Small intestine (tissue), 7 donors: ENCODE results near the gene CPLANE1. TPM values are rescaled to one million over a fixed set of nuclear protein-coding genes. Genes with fewer than 3 reads are reported as not detected.

Experiments used
- DNase-seq, 2 donors: peaks; one replicate each; pipeline versions ENCODE4 v3.0.0 to v3.0.0-alpha.2; 2013
- FAIRE-seq: peaks from 2 replicates; lab custom pipeline; 2012; peaks lifted over from hg19 to GRCh38; lab: Jason Lieb, UNC
- H3K27ac ChIP-seq, 3 donors: one replicate each; pipeline ENCODE4 v1.5.1; 2013; ENCODE audit warnings: low read length in 2 of 3, mild to moderate bottlenecking in 2 of 3, control low read depth in 1 of 3, inconsistent platforms in 1 of 3, low read depth in 1 of 3, moderate library complexity in 1 of 3
- H3K27me3 ChIP-seq, 3 donors: one replicate each; pipeline ENCODE4 v1.6.1; 2013; ENCODE audit warnings: low read length in 3 of 3, inconsistent platforms in 1 of 3; ENCODE audit not compliant: control insufficient read depth in 3 of 3, insufficient read depth in 3 of 3
- H3K36me3 ChIP-seq, 3 donors: one replicate each; pipeline ENCODE4 v1.6.1; 2013; ENCODE audit warnings: low read length in 3 of 3, inconsistent platforms in 1 of 3, low read depth in 1 of 3, mild to moderate bottlenecking in 1 of 3, moderate library complexity in 1 of 3; ENCODE audit not compliant: control insufficient read depth in 3 of 3, insufficient read depth in 2 of 3
- H3K4me1 ChIP-seq, 3 donors: one replicate each; pipeline ENCODE4 v1.6.1; 2013; ENCODE audit warnings: low read length in 2 of 3, inconsistent platforms in 1 of 3, low read depth in 1 of 3, mild to moderate bottlenecking in 1 of 3, moderate library complexity in 1 of 3; ENCODE audit not compliant: control insufficient read depth in 3 of 3, insufficient read depth in 2 of 3
- H3K4me3 ChIP-seq, 3 donors: one replicate each; pipeline ENCODE4 v1.5.1; 2013; ENCODE audit warnings: low read length in 3 of 3, control low read depth in 1 of 3, inconsistent platforms in 1 of 3, low read depth in 1 of 3, mild to moderate bottlenecking in 1 of 3, moderate library complexity in 1 of 3
- H3K9me3 ChIP-seq, 2 donors: one replicate each; pipeline ENCODE4 v1.6.1; 2013; ENCODE audit warnings: low read depth in 1 of 2, low read length in 1 of 2; ENCODE audit not compliant: control insufficient read depth in 2 of 2, insufficient read depth in 1 of 2
- WGBS, 3 donors: extraction: QIAGEN DNeasy Blood & Tissue Kit; methylation state at CpG; one replicate each; pipeline ENCODE4 v1.1.7; 2013; 5-methylcytosine and 5-hydroxymethylcytosine counted together
- polyA plus RNA-seq, 4 donors: library from polyadenylated mRNA; stranded (reverse) in 3 of 4; unstranded in 1 of 4; fragments of 200-250 nt in 3 of 4; fragments of 120-200 nt in 1 of 4; gene quantifications; one replicate each; pipeline versions ENCODE4 v1.2.1 to v1.2.3, GENCODE V29; 2013
- donor health status: healthy with polysubstance abuse.
- donor health status: control.
- donor health status: control.
- donor health status: Bipolar disorder and iron deficiency.
- donor health status: healthy.

Gene CPLANE1
- polyA plus RNA-seq, 4 donors, result 0.22 to 10.5 (median 0.81) TPM

GRCh38 chr5:37133939-37134338, 115.2 kb downstream of the CPLANE1 start:
- FAIRE-seq (no peak), DNase-seq (no peak)
- Histone ChIP-seq H3K9me3 (peaks cover 0 to 21% of the 10 kb centered on the region in 2 donors), H3K36me3 (peaks cover 0 to 14% (median 0%) of the 10 kb centered on the region in 3 donors), H3K4me1 (no peaks in the 10 kb centered on the region), H3K27me3 (no peaks in the 10 kb centered on the region), H3K4me3 (no peak overlapping the region), H3K27ac (no peak overlapping the region)
- 93 to 98% (median 94%) methylated on average over 2 of the region's 2 CpGs for WGBS, 3 donors

GRCh38 chr5:37132646-37133045, 116.5 kb downstream of the CPLANE1 start:
- no peak for FAIRE-seq
- H3K4me3 ChIP-seq, result no peak overlapping the region
- no peaks in the 10 kb centered on the region for H3K4me1 ChIP-seq

GRCh38 chr5:37121465-37121864, 127.7 kb downstream of the CPLANE1 start:
- WGBS, 3 donors, result 36 to 53% (median 40%) methylated on average over 6 of the region's 6 CpGs
- Histone ChIP-seq H3K36me3 (peaks cover 0 to 19% (median 2%) of the 10 kb centered on the region in 3 donors), H3K4me3 (no peak overlapping the region), H3K9me3 (no peaks in the 10 kb centered on the region), H3K4me1 (peaks cover 0 to 2% (median 0%) of the 10 kb centered on the region in 3 donors), H3K27me3 (no peaks in the 10 kb centered on the region), H3K27ac (no peak overlapping the region)
- peak; percentile 52 to 83 for DNase-seq
- FAIRE-seq, result no peak

More at GRCh38 chr5:37132646-37133045, 116.5 kb downstream of the CPLANE1 start:
- DNase-seq, result no peak
- WGBS, 3 donors, result 94 to 100% (median 100%) methylated on average over 1 of the region's 1 CpG
- H3K9me3 ChIP-seq, result peaks cover 0 to 20% of the 10 kb centered on the region in 2 donors
- no peak overlapping the region for H3K27ac ChIP-seq
- H3K36me3 ChIP-seq, result peaks cover 0 to 17% (median 0%) of the 10 kb centered on the region in 3 donors
- no peaks in the 10 kb centered on the region for H3K27me3 ChIP-seq

- peaks cover 0 to 17% (median 2%) of the 10 kb centered on the region in 3 donors for H3K36me3 ChIP-seq
Observed at GRCh38 chr5:37121027-37121426, 128.1 kb downstream of the CPLANE1 start.

GRCh38 chr5:37120270-37120669, 128.9 kb downstream of the CPLANE1 start:
- H3K36me3 ChIP-seq, result peaks cover 0 to 20% (median 2%) of the 10 kb centered on the region in 3 donors
- FAIRE-seq, result no peak
- 92 to 96% (median 93%) methylated on average over 5 of the region's 5 CpGs for WGBS, 3 donors
- H3K27ac ChIP-seq, result no peak overlapping the region
- no peaks in the 10 kb centered on the region for H3K27me3 ChIP-seq
- DNase-seq, result no peak
- peaks cover 0 to 2% (median 0%) of the 10 kb centered on the region in 3 donors for H3K4me1 ChIP-seq
- H3K9me3 ChIP-seq, result no peaks in the 10 kb centered on the region
- no peak overlapping the region for H3K4me3 ChIP-seq

More at GRCh38 chr5:37121027-37121426, 128.1 kb downstream of the CPLANE1 start:
- no peaks in the 10 kb centered on the region for H3K27me3 ChIP-seq
- WGBS, 3 donors, result 72 to 78% (median 77%) methylated on average over 1 of the region's 1 CpG
- FAIRE-seq (no peak), DNase-seq (no peak)
- H3K9me3 ChIP-seq, result no peaks in the 10 kb centered on the region
- H3K4me3 ChIP-seq, result no peak overlapping the region
- H3K4me1 ChIP-seq, result peaks cover 0 to 2% (median 0%) of the 10 kb centered on the region in 3 donors
- H3K27ac ChIP-seq, result no peak overlapping the region

- WGBS, 3 donors, result 94 to 97% (median 95%) methylated on average over 6 of the region's 6 CpGs
Observed at GRCh38 chr5:37116359-37116758, 132.8 kb downstream of the CPLANE1 start.

GRCh38 chr5:37112383-37112991, 136.7 kb downstream of the CPLANE1 start:
- peaks cover 0 to 20% (median 0%) of the 10 kb centered on the region in 3 donors for H3K36me3 ChIP-seq
- no peak overlapping the region for H3K27ac ChIP-seq
- 84 to 96% (median 91%) methylated on average over 3 of the region's 3 CpGs for WGBS, 3 donors
- H3K9me3 ChIP-seq, result no peaks in the 10 kb centered on the region
- peaks cover 0 to 5% (median 3%) of the 10 kb centered on the region in 3 donors for H3K4me1 ChIP-seq
- DNase-seq (no peak), FAIRE-seq (no peak)
- no peaks in the 10 kb centered on the region for H3K27me3 ChIP-seq
- no peak overlapping the region for H3K4me3 ChIP-seq

More at GRCh38 chr5:37116359-37116758, 132.8 kb downstream of the CPLANE1 start:
- Histone ChIP-seq H3K4me3 (no peak overlapping the region), H3K9me3 (no peaks in the 10 kb centered on the region), H3K36me3 (peaks cover 0 to 26% (median 0%) of the 10 kb centered on the region in 3 donors), H3K27me3 (no peaks in the 10 kb centered on the region), H3K4me1 (peaks cover 0 to 2% (median 2%) of the 10 kb centered on the region in 3 donors), H3K27ac (no peak overlapping the region)
- no peak for FAIRE-seq
- DNase-seq, result no peak

- peak; percentile 24 to 28 for DNase-seq
- Histone ChIP-seq H3K36me3 (peaks cover 0 to 21% (median 0%) of the 10 kb centered on the region in 3 donors), H3K27me3 (no peaks in the 10 kb centered on the region), H3K9me3 (no peaks in the 10 kb centered on the region), H3K4me3 (no peak overlapping the region), H3K27ac (no peak overlapping the region), H3K4me1 (peaks cover 0 to 5% (median 3%) of the 10 kb centered on the region in 3 donors)
- 42 to 52% (median 46%) methylated on average over 4 of the region's 4 CpGs for WGBS, 3 donors
- FAIRE-seq, result no peak
Observed at GRCh38 chr5:37111426-37112382, 137.5 kb downstream of the CPLANE1 start.
